SK-N-SH (cell line): ENCODE data around the gene LMBR1L. TPM values are rescaled to one million over a fixed set of nuclear protein-coding genes. Genes with fewer than 3 reads are reported as not detected.
A peak's percentile ranks its signal among the peaks of the same experiment; 100 is the strongest.

ENCODE experiments used
- CTCF ChIA-PET: fragments of 300-600, 350-600 bp; formaldehyde crosslinking; extraction: SDS; loops from one replicate; lab custom pipeline; 2021; lab: Yijun Ruan, JAX
- POLR2A ChIA-PET: fragments of 350-600 bp; sonication (Branson Sonifier 250); formaldehyde crosslinking; extraction: SDS; loops from one replicate; lab custom pipeline; 2020; ENCODE audit warnings: antibody characterized with exemption, inconsistent platforms; lab: Yijun Ruan, JAX
- DNase-seq: peaks from one replicate; pipeline ENCODE4 v3.0.0; 2012
- H2AFZ ChIP-seq: fragments of 200-600 bp; sonication (generic); 2 replicates; pipeline ENCODE4 v1.8.1; 2016; ENCODE audit warnings: antibody characterized with exemption, mild to moderate bottlenecking, low read depth
- H3F3A ChIP-seq: fragments of 200-600 bp; sonication (generic); replicated peaks from 2 replicates; pipeline ENCODE3; 2016; ENCODE audit warnings: antibody characterized with exemption, mild to moderate bottlenecking; ENCODE audit not compliant: insufficient read depth
- H3K27ac ChIP-seq, 2 experiments: fragments of 200-500 bp in 1 of 2; fragments of 200-600 bp in 1 of 2; sonication (Bioruptor generic) in 1 of 2; sonication (generic), shearing (Covaris generic) in 1 of 2; 2 replicates each; pipeline versions ENCODE4 v1.5.1 to v1.6.1; 2014 to 2016; ENCODE audit warnings: low read depth in 2 of 2, inconsistent platforms in 1 of 2, low read length in 1 of 2, mild to moderate bottlenecking in 1 of 2, mixed read lengths in 1 of 2
- H3K27me3 ChIP-seq: fragments of 200-600 bp; sonication (generic), shearing (Covaris generic); 2 replicates; pipeline ENCODE4 v1.6.1; 2016; ENCODE audit warnings: mixed run types; ENCODE audit not compliant: insufficient read depth
- H3K36me3 ChIP-seq, 2 experiments: fragments of 200-500 bp in 1 of 2; fragments of 200-600 bp in 1 of 2; sonication (Bioruptor generic) in 1 of 2; sonication (generic) in 1 of 2; replicated peaks in 1 of 2; 2 replicates each; pipeline versions ENCODE3 to v1.5.1; 2014 to 2016; ENCODE audit warnings: low read length in 1 of 2, mild to moderate bottlenecking in 1 of 2; ENCODE audit not compliant: insufficient read depth in 2 of 2, control insufficient read depth in 1 of 2
- H3K4me1 ChIP-seq, 2 experiments: fragments of 200-500 bp in 1 of 2; fragments of 200-600 bp in 1 of 2; sonication (Bioruptor generic) in 1 of 2; sonication (generic), shearing (Covaris generic) in 1 of 2; 2 replicates each; pipeline versions ENCODE4 v1.5.1 to v1.6.1; 2014 to 2016; ENCODE audit warnings: low read depth in 1 of 2, low read length in 1 of 2, mixed run types in 1 of 2; ENCODE audit not compliant: insufficient read depth in 2 of 2, control insufficient read depth in 1 of 2
- H3K4me2 ChIP-seq: fragments of 200-600 bp; sonication (generic), shearing (Covaris generic); 2 replicates; pipeline ENCODE4 v1.6.1; 2017; ENCODE audit warnings: mixed run types
- H3K4me3 ChIP-seq, 2 experiments: fragments of 200-500 bp in 1 of 2; fragments of 200-600 bp in 1 of 2; sonication (Bioruptor generic) in 1 of 2; sonication (generic), shearing (Covaris generic) in 1 of 2; 2 replicates each; pipeline versions ENCODE4 v1.5.1 to v1.8.1; 2014 to 2016; ENCODE audit warnings: low read depth in 2 of 2, inconsistent platforms in 1 of 2, low read length in 1 of 2, mild to moderate bottlenecking in 1 of 2, mixed read lengths in 1 of 2, moderate library complexity in 1 of 2
- H3K79me2 ChIP-seq: fragments of 200-600 bp; sonication (generic); 2 replicates; pipeline ENCODE4 v1.8.1; 2017; ENCODE audit warnings: mild to moderate bottlenecking; ENCODE audit not compliant: insufficient read depth
- H3K9ac ChIP-seq: fragments of 200-600 bp; sonication (generic); 2 replicates; pipeline ENCODE4 v1.6.1; 2017; ENCODE audit warnings: mixed run types
- H3K9me2 ChIP-seq: fragments of 200-600 bp; sonication (generic); 2 replicates; pipeline ENCODE4 v1.6.1; 2017; ENCODE audit warnings: mixed run types
- H3K9me3 ChIP-seq: fragments of 200-600 bp; sonication (generic); 2 replicates; pipeline ENCODE4 v1.6.1; 2017; ENCODE audit warnings: mixed run types, mild to moderate bottlenecking, moderate library complexity
- H4K20me1 ChIP-seq: fragments of 200-600 bp; sonication (generic); 2 replicates; pipeline ENCODE4 v1.6.1; 2017; ENCODE audit warnings: mild to moderate bottlenecking, mixed run types; ENCODE audit not compliant: insufficient read depth
- CHD2 ChIP-seq: fragments of 150-350 bp; IDR thresholded peaks from 2 replicates; pipeline ENCODE4 v1.6.1; 2018; ENCODE audit warnings: low read length; ENCODE audit not compliant: partially characterized antibody
- CTCF ChIP-seq: fragments of 200-600 bp; sonication (generic); IDR thresholded peaks from 2 replicates; pipeline ENCODE4 v1.6.1; 2017; ENCODE audit warnings: antibody characterized with exemption, mild to moderate bottlenecking, moderate library complexity
- GATA2 ChIP-seq: sonication (generic); formaldehyde crosslinking; IDR thresholded peaks from 2 replicates; pipeline ENCODE4 v1.5.0; 2020; ENCODE audit warnings: mild to moderate bottlenecking, missing genetic modification reagents
- IRF3 ChIP-seq: fragments of 150-350 bp; IDR thresholded peaks from 2 replicates; pipeline ENCODE4 v1.6.1; 2016; ENCODE audit warnings: mild to moderate bottlenecking, low read depth, low read length
- NRF1 ChIP-seq: IDR thresholded peaks from 2 replicates; pipeline ENCODE4 v1.6.1; 2012; ENCODE audit warnings: low read depth, mild to moderate bottlenecking, low read length
- RXRA ChIP-seq: IDR thresholded peaks from 2 replicates; pipeline ENCODE4 v1.4.0; 2012; ENCODE audit warnings: low read depth, mild to moderate bottlenecking, borderline replicate concordance
- TEAD4 ChIP-seq: IDR thresholded peaks from 2 replicates; pipeline ENCODE4 v1.4.0; 2012; ENCODE audit warnings: mild to moderate bottlenecking, borderline replicate concordance; ENCODE audit not compliant: insufficient read depth
- WGBS: methylation state at CpG from one replicate; pipeline ENCODE4 v1.1.6; 2017; ENCODE audit warnings: low lambda C conversion rate; 5-methylcytosine and 5-hydroxymethylcytosine counted together
- polyA plus RNA-seq, 3 experiments: library from polyadenylated mRNA; depleted of rRNA; stranded (reverse); fragments of >200 nt; gene quantifications; 2 replicates each; pipeline ENCODE4 v1.2.3, GENCODE V29; 2012

The LMBR1L gene
- polyA plus RNA-seq, 1 of the 3 experiments (the other 2 are of a cell fraction) = 61.4 TPM

GRCh38 chr12:49092086-49092815 lies 18.4 kb downstream of the LMBR1L start (continued):
- TF ChIP-seq IRF3 = no peak
- TF ChIP-seq GATA2 (CRISPR knock-in tag) = 0 out of 2 replicates have a peak, but pooled peaks have one; percentile 27
- peak; percentile 53 for TF ChIP-seq CTCF
- no peak for TF ChIP-seq CHD2
- no peak for TF ChIP-seq TEAD4

GRCh38 chr12:49091836-49092085 lies 18.9 kb downstream of the LMBR1L start:
- Histone ChIP-seq H3K9me2 (no peaks in the 10 kb centered on the region), H2AFZ (no peak overlapping the region; the same call in 1 of the 2 replicates), H4K20me1 (no peaks in the 10 kb centered on the region), H3K27me3 (peaks cover 12% of the 10 kb centered on the region; the same call in 1 of the 2 replicates), H3K36me3 (peaks cover 0 to 9% of the 10 kb centered on the region in 2 experiments), H3K79me2 (no peaks in the 10 kb centered on the region), H3K4me3 (peak overlapping the region in 1 of 2 experiments; percentile 48; a peak in 1 of 4 replicates), H3K27ac (no peak overlapping the region), H3K9me3 (no peaks in the 10 kb centered on the region), H3K9ac (no peak overlapping the region), H3F3A (peaks cover 3% of the 10 kb centered on the region), H3K4me1 (peaks cover 0 to 37% of the 10 kb centered on the region in 2 experiments; a peak in 1 of 4 replicates), H3K4me2 (peak overlapping the region; percentile 75)
- 33% methylated on average over 13 of the region's 14 CpGs for WGBS
- TF ChIP-seq GATA2 (CRISPR knock-in tag) = no peak
- TF ChIP-seq NRF1 = no peak
- TF ChIP-seq RXRA = no peak
- TF ChIP-seq CHD2 = no peak
- no peak for TF ChIP-seq CTCF
- DNase-seq = no peak
- ChIA-PET CTCF (interaction anchor here (0.5 to 25.0 kb wide), 25 partner anchors 8 to 239 kb away, joined by 3 to 315 read pairs (median 4); partner anchors contain the start of genes LMBR1L, RHEBL1 and TUBA1B), POLR2A (interaction anchor here (0.5 to 1.3 kb wide), 4 partner anchors 14 to 97 kb away, joined by 3 to 7 read pairs (median 3); partner anchors contain the start of gene TUBA1B)
